ENCODE data around the gene OTUD5.
A peak's percentile ranks its signal among the peaks of the same experiment; 100 is the strongest.

Gene OTUD5

GRCh38 chrX:48974033-48974432 lies 16.6 kb upstream of the OTUD5 start:
- no peak overlapping the region for H3K27ac ChIP-seq
- no peak for TF ChIP-seq CTCF (conservative IDR thresholded peaks at IDR 0.05)
- TF ChIP-seq ZFX (IDR thresholded peaks at IDR 0.05): no peak

- H3K27ac ChIP-seq: no peak overlapping the region
- TF ChIP-seq CTCF (conservative IDR thresholded peaks at IDR 0.05) (peak; percentile 68), ZFX (IDR thresholded peaks at IDR 0.05) (no peak)
Observed at GRCh38 chrX:48972220-48973164, 15.1 kb upstream of the OTUD5 start.

GRCh38 chrX:48971249-48972219 lies 14.1 kb upstream of the OTUD5 start, which contains the start of gene KCND1:
TSS of gene KCND1 (minus strand) at chrX:48971844. CDS start at chrX:48970271, 1,573 bp downstream.
- no peak for TF ChIP-seq CTCF (conservative IDR thresholded peaks at IDR 0.05)
- no peak for TF ChIP-seq ZFX (IDR thresholded peaks at IDR 0.05)
- no peak within 1 kb of the TSS for H3K27ac ChIP-seq

GRCh38 chrX:48969471-48969870 lies 12.1 kb upstream of the OTUD5 start:
- H3K27ac ChIP-seq: no peak overlapping the region
- TF ChIP-seq ZFX (IDR thresholded peaks at IDR 0.05) (no peak), CTCF (conservative IDR thresholded peaks at IDR 0.05) (no peak)

GRCh38 chrX:48968377-48968776 lies 11.0 kb upstream of the OTUD5 start:
- TF ChIP-seq CTCF (conservative IDR thresholded peaks at IDR 0.05) (no peak), ZFX (IDR thresholded peaks at IDR 0.05) (no peak)
- H3K27ac ChIP-seq: no peak overlapping the region

- TF ChIP-seq CTCF (conservative IDR thresholded peaks at IDR 0.05): no peak
- TF ChIP-seq ZFX (IDR thresholded peaks at IDR 0.05): no peak
- no peak overlapping the region for H3K27ac ChIP-seq
Observed at GRCh38 chrX:48966796-48967579, 9.6 kb upstream of the OTUD5 start.

Data from C4-2B (cell line).